Right hindlimb (tissue), 1 donor: ENCODE measurements around the gene MTCH1.
A peak's percentile ranks its signal among the peaks of the same experiment; 100 is the strongest.

ENCODE experiments used
- DNase-seq: peaks from one replicate; pipeline ENCODE4 v3.0.0-alpha.2; 2018

Gene MTCH1

DNA sequence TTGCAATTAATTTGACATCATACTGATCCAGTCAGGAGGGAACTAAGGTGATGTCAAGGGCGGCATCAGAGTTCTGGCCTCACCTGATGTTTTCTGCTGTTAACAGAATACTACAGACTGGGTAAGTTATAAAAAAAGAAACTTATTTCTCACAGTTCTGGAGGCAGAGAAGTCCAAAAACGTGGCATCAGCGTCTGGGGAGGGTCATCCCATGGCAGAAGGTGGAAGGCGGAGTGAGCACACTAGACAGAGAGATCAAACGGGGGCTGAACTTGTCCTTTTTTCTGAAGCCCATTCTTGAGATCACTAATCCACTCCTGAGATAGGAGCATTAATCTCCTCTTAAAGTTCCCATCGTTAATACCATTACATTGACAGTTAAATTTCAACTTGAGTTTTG, 3.3 kb upstream of the MTCH1 start:
- DNase-seq: no peak

- DNase-seq: no peak
Observed at GRCh38 chr6:36986704-36987047, 680 bp upstream of the MTCH1 start.

GRCh38 chr6:36985417-36985807, 584 bp downstream of the MTCH1 start:
- no peak for DNase-seq

GRCh38 chr6:36984581-36985416, 1.2 kb downstream of the MTCH1 start:
- DNase-seq: peak; percentile 77

DNA sequence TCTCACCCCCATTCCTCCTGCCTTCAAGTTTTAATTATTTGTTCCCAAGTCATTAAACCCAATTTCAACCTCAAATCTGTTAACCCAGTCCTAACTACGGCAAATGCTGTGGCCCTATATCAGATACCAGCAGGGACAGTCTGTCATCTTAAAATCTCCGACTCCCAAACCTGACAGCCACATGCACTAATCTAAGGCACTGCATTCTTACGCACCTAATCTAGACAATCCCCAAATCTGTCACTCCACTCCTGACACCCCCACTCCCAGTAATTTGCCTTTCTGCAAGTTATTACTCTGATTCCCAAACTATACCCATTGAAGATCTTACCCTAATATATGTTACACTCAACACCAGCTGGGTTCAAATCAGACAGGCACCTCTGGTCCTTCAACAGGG, 2.5 kb downstream of the MTCH1 start:
- DNase-seq: no peak

DNA sequence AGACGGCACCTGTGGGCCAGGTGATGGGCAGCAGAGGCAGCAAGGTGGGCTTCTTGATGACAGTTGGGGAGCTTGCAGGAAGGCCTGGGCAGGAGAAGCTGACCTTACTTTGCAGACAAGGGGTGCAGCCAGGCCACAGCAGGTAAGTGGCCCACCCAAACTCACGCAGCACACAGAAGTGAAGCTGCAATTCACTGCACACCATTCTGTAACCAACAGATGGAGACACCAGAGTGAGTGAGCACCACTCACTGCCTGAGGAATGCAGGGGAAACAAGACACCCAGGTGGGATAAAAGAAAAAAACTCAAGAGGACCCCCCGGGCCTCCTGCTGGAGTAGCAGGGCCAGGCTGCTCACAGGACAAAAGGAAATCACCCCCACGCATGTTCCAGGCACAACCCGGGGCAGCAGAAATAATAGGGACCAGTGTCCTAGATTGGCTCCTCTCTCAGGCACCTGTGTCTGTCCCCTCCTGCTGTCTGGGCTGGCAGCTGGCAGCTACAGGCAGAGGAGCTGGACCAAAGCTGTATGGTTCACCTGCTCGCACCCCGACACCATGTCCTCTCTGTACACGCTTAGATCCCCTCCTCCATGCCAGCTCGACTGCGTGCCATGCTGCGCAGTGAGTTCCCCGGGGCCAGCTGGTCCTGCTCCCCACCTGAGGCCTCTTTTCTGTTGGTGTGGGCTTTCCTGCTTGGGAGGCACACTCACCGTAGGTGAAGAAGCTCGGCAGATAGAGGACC, 4.9 kb downstream of the MTCH1 start:
- DNase-seq: no peak

GRCh38 chr6:36980129-36980528, 5.9 kb downstream of the MTCH1 start:
- DNase-seq: no peak

GRCh38 chr6:36979347-36979742, 6.7 kb downstream of the MTCH1 start:
- DNase-seq: peak; percentile 62

DNA sequence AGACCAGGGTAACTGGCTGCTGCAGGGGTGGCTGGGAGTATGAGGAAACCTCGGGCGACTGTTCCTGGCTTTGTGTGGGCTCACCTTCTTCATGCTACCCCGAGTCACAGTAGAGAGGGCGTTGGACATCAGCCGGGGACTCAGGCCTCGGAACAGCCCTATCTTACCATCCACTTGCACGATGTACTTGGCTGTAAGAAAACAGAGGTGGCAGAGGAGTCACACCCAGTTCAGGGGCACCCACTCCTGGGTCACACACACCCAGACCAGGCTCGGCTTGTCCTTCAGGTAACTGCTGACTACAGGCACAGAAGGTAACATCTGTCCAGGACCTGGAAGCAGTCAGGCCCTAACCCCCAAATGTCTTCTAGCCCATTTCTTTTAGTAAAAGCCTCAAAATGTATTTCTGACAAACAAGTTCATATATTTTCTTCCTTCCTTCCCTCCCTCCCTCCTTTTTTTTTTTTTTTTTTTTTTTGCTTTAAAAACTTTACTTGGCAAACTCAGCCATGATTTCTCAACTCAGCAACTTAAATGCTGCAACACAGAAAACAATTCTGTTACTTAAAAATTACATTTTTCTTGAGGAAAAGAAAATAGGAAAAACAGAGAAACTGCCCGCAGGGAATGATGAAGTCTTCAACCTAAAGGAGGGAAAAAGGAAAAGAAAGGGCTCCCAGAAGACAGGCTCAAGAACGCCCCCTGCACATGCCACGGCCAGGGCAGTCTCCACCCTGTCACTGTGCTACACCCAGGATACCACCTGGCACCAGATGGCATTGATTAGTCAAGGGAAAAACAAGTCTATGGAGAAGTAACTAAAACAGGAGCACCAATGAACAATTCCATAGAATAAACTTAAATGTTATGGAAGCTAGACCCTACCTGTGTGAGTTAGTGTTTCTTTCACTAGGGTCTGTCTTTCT, 7.3 kb downstream of the MTCH1 start:
- no peak for DNase-seq

DNA sequence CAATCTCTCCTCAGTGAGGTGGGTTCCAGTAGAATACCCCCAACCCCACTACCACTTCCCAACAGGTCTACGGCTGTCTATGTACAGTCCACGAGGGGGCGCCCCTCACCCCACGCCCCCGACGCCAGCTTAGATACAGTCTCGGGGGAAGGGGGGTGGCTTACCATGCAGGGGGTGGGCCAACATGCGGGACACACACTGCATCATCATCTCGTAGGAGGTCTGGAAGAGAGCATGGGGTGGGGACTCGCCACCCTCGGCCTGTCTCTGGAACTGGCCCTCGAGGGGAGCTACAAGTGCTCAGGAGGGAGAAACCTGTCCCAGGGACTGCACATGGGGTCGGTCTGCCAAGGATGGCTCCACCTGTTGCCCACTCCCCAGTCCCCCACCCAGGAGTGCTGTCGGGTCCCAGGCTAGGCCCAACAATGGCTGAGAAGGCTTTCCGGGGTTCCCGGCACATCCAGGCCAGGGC, 8.5 kb downstream of the MTCH1 start:
- no peak for DNase-seq

GRCh38 chr6:36976931-36977330, 9.1 kb downstream of the MTCH1 start:
- DNase-seq: no peak

DNA sequence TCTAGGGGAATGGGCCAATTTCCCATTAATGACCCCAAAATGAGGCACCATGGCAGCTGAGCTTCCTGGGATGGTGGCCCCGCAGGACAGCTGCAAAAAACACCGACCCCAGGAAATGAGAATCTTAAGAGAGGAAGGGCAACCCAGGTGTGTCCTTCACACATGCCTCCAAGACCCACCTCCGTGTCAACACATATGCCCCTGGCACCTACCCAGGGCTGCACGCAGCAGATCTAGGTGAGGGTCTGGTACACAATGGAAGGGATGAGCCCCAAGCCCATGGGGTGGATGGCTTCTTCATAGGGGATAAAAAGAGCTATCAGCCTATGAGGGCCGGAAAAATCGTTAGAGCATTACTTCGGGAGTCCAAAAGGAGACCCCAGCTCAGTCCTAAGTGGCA, 9.5 kb downstream of the MTCH1 start:
- DNase-seq: no peak

- no peak for DNase-seq
Observed at GRCh38 chr6:36976007-36976264, 10.1 kb downstream of the MTCH1 start.

- no peak for DNase-seq
Observed at GRCh38 chr6:36975231-36976006, 10.6 kb downstream of the MTCH1 start.

GRCh38 chr6:36973647-36974046, 12.3 kb downstream of the MTCH1 start:
- no peak for DNase-seq

DNA sequence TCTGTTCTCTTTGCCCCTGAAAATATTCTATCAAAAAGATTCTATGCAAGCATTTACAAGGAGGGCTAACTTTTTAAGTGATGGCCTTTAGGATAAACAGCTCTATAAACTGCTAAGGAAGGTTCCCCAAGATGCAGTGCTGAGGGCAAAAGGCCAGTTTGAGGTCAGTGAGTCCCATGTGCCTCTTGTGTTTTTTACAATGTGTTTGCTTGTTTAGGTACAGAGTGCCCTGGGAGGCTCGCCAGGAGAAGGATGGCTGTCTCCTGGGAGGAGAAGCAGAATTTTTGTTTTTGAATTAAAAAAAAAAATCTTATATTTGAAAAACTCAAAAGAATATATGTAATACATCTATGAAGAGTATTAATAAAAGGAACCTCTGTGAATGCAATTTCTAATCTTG, 12.8 kb downstream of the MTCH1 start:
- no peak for DNase-seq

GRCh38 chr6:36971921-36972673, 13.9 kb downstream of the MTCH1 start:
- DNase-seq: no peak

DNA sequence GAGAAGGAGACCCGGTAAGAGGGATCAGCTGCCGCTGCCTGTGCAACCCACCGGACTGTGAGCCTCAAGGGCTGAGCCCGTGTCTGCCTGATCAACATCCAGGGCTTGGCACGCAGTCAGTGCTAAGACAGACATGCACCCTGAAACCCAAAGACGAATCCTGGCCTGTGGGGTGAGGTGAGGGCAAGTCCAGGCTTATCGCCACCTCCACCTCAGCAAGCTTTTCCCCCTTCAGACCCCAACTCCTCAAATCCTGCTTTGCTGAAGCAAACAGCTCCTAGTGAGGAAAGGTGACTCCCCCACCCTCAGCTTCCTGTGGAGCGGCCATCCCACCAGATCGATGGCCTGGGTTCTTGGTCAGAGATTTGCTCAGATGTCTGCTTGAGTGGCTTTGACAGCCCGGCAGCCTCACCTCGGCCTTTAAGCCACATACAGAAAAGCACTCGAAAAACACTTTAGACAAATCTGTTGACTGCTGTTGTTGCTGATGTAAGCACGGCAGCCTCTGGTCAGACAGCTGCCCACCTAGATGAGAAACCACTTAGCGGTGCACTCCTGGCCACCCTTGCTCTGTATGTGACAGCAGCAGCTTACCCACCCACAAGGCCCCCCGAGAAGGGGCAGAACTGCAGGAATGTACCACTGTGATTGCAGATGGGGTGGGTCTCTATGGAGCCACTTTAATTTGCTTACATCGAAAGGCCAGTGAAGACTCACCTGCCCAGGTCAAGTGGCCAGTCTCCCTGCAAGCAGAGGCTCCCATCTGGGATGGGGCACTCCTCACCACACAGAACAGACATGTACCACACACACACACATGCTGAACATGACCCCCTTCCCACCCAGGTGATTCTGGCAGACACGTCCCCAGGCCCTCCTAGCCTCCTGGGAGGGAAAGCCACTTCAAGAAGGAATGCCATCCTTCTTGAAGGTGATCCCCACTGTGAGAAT, 14.8 kb downstream of the MTCH1 start:
- no peak for DNase-seq

DNA sequence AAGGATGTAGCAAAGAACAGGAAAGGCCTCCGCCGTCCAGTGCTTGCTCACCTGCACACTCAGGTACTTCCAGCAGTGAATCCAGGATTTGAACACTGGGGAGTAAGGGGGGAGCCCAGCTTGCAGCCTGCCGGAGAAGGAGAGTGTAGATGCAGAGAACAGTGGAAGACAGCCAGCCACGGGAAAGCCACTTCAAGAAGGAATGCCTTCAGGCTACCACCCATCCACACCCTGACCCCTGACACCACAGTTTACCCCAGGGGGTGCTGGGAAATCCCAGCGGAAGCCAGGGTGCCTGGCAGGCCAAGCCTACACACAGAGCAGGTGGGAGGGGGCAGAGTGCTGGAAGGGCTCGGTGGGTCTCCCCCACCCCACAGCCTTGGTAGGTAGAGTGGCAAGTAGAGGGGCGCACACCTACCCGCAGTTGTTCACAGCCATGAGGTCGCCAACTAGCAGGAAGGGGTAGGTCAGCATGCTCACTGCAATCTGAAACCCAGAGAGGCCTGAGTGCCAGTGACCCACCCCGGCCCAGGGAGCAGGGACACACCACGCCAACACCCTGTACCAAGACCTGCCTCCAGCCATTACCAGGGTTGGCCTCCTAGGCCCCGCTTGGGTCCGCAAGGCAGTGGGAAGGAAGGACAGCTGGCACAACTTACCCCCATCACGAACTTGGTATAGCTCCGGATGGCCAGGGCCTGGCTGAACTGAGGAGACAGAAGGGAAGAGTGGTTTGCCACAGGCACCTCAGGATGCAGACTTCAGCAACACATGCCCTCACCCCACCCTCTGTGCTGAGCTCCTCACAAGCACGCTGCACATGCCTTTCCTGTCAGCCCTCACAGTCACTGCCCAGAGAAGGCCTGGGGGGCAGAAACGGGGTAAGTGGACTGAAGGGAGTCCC, 15.8 kb downstream of the MTCH1 start:
- no peak for DNase-seq

DNA sequence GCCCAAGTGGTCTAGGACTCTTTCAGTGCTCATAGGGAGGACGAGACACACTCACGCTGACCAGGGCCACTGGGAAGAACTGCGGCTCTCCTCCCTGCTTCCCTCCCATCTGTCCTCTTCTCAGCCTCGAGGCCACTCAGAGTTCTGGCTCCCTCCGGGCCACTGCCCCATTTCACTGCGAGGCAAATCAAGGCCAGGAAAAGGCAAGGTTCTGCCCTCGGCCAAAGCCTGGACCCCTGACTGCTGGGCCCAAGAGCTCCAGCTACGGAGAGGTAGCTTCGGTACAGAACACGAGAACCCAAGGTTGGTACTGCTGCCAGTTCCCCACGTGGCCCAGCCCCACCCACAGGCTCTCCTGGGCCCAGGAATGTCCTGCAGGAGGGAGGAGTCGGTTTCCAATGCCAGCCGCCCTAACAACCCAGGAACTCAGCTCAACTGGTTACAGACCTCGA, 16.7 kb downstream of the MTCH1 start:
- no peak for DNase-seq
